ENCODE results near the gene P2RX2.

The P2RX2 gene

GRCh38 chr12:132620113-132620898 lies 1.7 kb downstream of the P2RX2 start:
- DNase-seq (ENCODE audit: low read depth): no peak

GRCh38 chr12:132620899-132621656 lies 2.5 kb downstream of the P2RX2 start:
- DNase-seq (ENCODE audit: low read depth): no peak

GRCh38 chr12:132621657-132622435 lies 3.3 kb downstream of the P2RX2 start:
- DNase-seq (ENCODE audit: low read depth): no peak

GRCh38 chr12:132622437-132623071 lies 4.0 kb downstream of the P2RX2 start:
- DNase-seq (ENCODE audit: low read depth): no peak

GRCh38 chr12:132623072-132623869 lies 4.7 kb downstream of the P2RX2 start:
- DNase-seq (ENCODE audit: low read depth): no peak

GRCh38 chr12:132624186-132624855 lies 5.7 kb downstream of the P2RX2 start:
- DNase-seq (ENCODE audit: low read depth): no peak

- DNase-seq (ENCODE audit: low read depth): no peak
These were observed 6.5 kb downstream of the P2RX2 start for GRCh38 chr12:132624910-132625630.

- no peak for DNase-seq (ENCODE audit: low read depth)
These were observed 7.3 kb downstream of the P2RX2 start for GRCh38 chr12:132625731-132626430.

- DNase-seq (ENCODE audit: low read depth): no peak
These were observed 10.8 kb downstream of the P2RX2 start for GRCh38 chr12:132629330-132629729.

GRCh38 chr12:132630672-132631071 lies 12.1 kb downstream of the P2RX2 start:
- no peak for DNase-seq (ENCODE audit: low read depth)

- no peak for DNase-seq (ENCODE audit: low read depth)
These were observed 13.1 kb downstream of the P2RX2 start for GRCh38 chr12:132631666-132632065.

- DNase-seq (ENCODE audit: low read depth): no peak
These were observed 14.1 kb downstream of the P2RX2 start for GRCh38 chr12:132632521-132633228.

GRCh38 chr12:132633398-132633797 lies 14.8 kb downstream of the P2RX2 start:
- no peak for DNase-seq (ENCODE audit: low read depth)

- no peak for DNase-seq (ENCODE audit: low read depth)
These were observed 15.3 kb downstream of the P2RX2 start for GRCh38 chr12:132633901-132634300.

- no peak for DNase-seq (ENCODE audit: low read depth)
These were observed 15.9 kb downstream of the P2RX2 start for GRCh38 chr12:132634411-132634990.

GRCh38 chr12:132635076-132635955 lies 16.7 kb downstream of the P2RX2 start:
- DNase-seq (ENCODE audit: low read depth): no peak

- DNase-seq (ENCODE audit: low read depth): no peak
These were observed 19.2 kb downstream of the P2RX2 start for GRCh38 chr12:132637811-132638210.

Data from stimulated activated CD8-positive, alpha-beta memory T cell treated with anti-CD3 and anti-CD28 coated beads, Interleukin-15, amount 100 ng/mL, for 1 hour (primary cell).